ENCODE measurements around the gene GPR50. TPM values are rescaled to one million over a fixed set of nuclear protein-coding genes. Genes with fewer than 3 reads are reported as not detected.

GPR50 gene
- total and polyA plus RNA-seq, 2 of the 8 experiments (the other 6 are each of a cell fraction or from before 2014, with no cell fraction given): 1.6 to 1.9 TPM

DNA sequence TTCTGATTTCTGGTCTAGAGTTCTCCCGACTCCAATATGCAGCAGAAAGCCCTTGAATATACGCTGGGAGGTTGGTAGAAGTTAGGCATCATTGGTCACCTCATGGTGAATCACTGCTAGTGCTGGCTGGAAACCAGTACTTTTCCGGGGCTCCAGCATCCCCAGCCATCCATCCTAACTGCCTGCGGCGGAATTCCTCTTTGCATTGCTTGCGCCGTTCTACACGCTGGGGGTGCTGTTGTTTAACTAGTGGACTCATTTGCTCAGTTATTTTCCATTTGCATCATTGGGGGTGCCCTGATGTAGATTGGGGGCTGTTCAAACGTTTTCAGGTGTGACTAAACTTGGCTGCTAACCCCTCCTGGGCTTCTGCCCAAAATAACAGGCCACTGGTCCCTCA, 23.3 kb upstream of the GPR50 start:
- Histone ChIP-seq H3K4me1 (replicated peaks in 1 of 4; ENCODE audit: control insufficient read depth in 3 of 4, insufficient read depth in 4 of 4, low read length in 3 of 4) (peaks cover 2 to 3% (median 3%) of the 10 kb centered on the region in 4 experiments; a peak in 4 of 7 replicates), H3K18ac (ENCODE audit: extremely low read depth, low read length) (no peak overlapping the region), H3K79me1 (ENCODE audit: low read depth, low read length) (no peaks in the 10 kb centered on the region), H4K91ac (replicated peaks; ENCODE audit: insufficient read length, low read length) (no peak overlapping the region), H3K27ac (ENCODE audit: low read depth, low read length) (no peak overlapping the region), H3K79me2 (ENCODE audit: control insufficient read depth in 1 of 2, insufficient read depth in 2 of 2, low read length in 2 of 2) (no peaks in the 10 kb centered on the region), H4K8ac (ENCODE audit: extremely low read depth, insufficient read depth, low read length) (no peak overlapping the region), H2BK15ac (ENCODE audit: low read length) (no peak overlapping the region), H2AK5ac (ENCODE audit: low read depth, low read length) (no peak overlapping the region), H3K4me2 (ENCODE audit: insufficient read depth in 1 of 2, low read depth in 2 of 2, low read length in 2 of 2) (peak overlapping the region; percentile 40 to 49; a peak in 3 of 4 replicates), H2BK12ac (ENCODE audit: low read depth, low read length) (no peak overlapping the region), H3K4me3 (ENCODE audit: extremely low read depth in 1 of 4, insufficient read depth in 2 of 4, low read depth in 3 of 4, low read length in 4 of 4) (peak overlapping the region in 1 of 4 experiments; percentile 35; a peak in 1 of 8 replicates), H3K23me2 (ENCODE audit: low read depth, low read length) (no peaks in the 10 kb centered on the region), H3K9ac (replicated peaks in 1 of 4; ENCODE audit: extremely low read depth in 1 of 4, low read depth in 3 of 4, low read length in 3 of 4) (no peak overlapping the region), H3K4ac (replicated peaks; ENCODE audit: insufficient read length, low read depth, low read length) (no peak overlapping the region), H3K27me3 (replicated peaks in 1 of 4; ENCODE audit: control insufficient read depth in 3 of 4, extremely low read depth in 1 of 4, insufficient read depth in 3 of 4, low read length in 3 of 4) (peaks cover 0 to 23% (median 11%) of the 10 kb centered on the region in 4 experiments; a peak in 6 of 7 replicates), H2AFZ (ENCODE audit: low read length) (no peak overlapping the region), H2BK20ac (ENCODE audit: low read length) (no peak overlapping the region), H4K5ac (ENCODE audit: insufficient read length, low read depth, low read length) (no peak overlapping the region), H4K20me1 (replicated peaks in 1 of 2; ENCODE audit: control insufficient read depth in 1 of 2, insufficient read depth in 2 of 2, low read length in 2 of 2) (no peaks in the 10 kb centered on the region), H3K36me3 (ENCODE audit: control insufficient read depth in 2 of 4, insufficient read depth in 4 of 4, low read length in 3 of 4) (no peaks in the 10 kb centered on the region), H3K56ac (replicated peaks; ENCODE audit: insufficient read length, low read depth, low read length) (no peak overlapping the region), H2BK5ac (ENCODE audit: low read depth, low read length) (no peak overlapping the region), H2BK120ac (replicated peaks; ENCODE audit: low read depth, low read length) (no peak overlapping the region), H3K9me3 (ENCODE audit: insufficient read depth in 2 of 2, low read depth in 1 of 2, low read length in 1 of 2) (no peaks in the 10 kb centered on the region), H3K23ac (ENCODE audit: insufficient read length) (no peak overlapping the region), H3K14ac (ENCODE audit: insufficient read length) (no peak overlapping the region)
- 23% methylated on average over 8 of the region's 9 CpGs; no CpG with 5 or more reads in 1 of the 2 experiments for WGBS, 2 experiments (ENCODE audit: extremely low coverage in 1 of 2, insufficient coverage in 1 of 2, insufficient read length in 1 of 2, insufficient replicate concordance in 2 of 2, low coverage in 1 of 2, low lambda C conversion rate in 2 of 2, missing lambda C conversion rate in 1 of 2)
- FAIRE-seq (peak; percentile 94), DNase-seq (ENCODE audit: low read depth in 1 of 2, low spot score in 2 of 2) (peak in 1 of 2 experiments; percentile 46)
- CTCF ChIA-PET (ENCODE audit: partially characterized antibody): no interaction called here
- POLR2A ChIA-PET (ENCODE audit: partially characterized antibody): no interaction called here
- TF ChIP-seq SIX5 (IDR thresholded peaks at IDR 0.05; ENCODE audit: low read depth, low read length) (no peak), ASH2L (IDR thresholded peaks at IDR 0.05; ENCODE audit: low read length) (no peak), BACH1 (IDR thresholded peaks at IDR 0.05; ENCODE audit: low read length) (no peak), RNF2 (IDR thresholded peaks at IDR 0.05; ENCODE audit: borderline replicate concordance, low read depth, low read length, missing control alignments, poor library complexity, severe bottlenecking) (no peak), RBBP5 (IDR thresholded peaks at IDR 0.05; ENCODE audit: borderline replicate concordance, low read depth, low read length) (no peak), EGR1 (IDR thresholded peaks at IDR 0.05; ENCODE audit: borderline replicate concordance, low read depth, low read length) (no peak), RXRA (IDR thresholded peaks at IDR 0.05; ENCODE audit: insufficient read depth, low read depth, low read length) (no peak), NANOG (IDR thresholded peaks at IDR 0.05; ENCODE audit: insufficient read depth, low read depth, low read length, poor library complexity, severe bottlenecking) (no peak), NRF1 (IDR thresholded peaks at IDR 0.05; ENCODE audit: low read depth, low read length) (no peak), SP1 (IDR thresholded peaks at IDR 0.05; ENCODE audit: low read depth, low read length) (peak; percentile 51), TBP (IDR thresholded peaks at IDR 0.05; ENCODE audit: low read depth, low read length) (no peak), YY1 (IDR thresholded peaks at IDR 0.05; ENCODE audit: low read depth, low read length) (no peak), RAD21 (IDR thresholded peaks at IDR 0.05 in 1 of 2, conservative IDR thresholded peaks at IDR 0.05 in 1 of 2; ENCODE audit: low read depth in 2 of 2, low read length in 2 of 2) (peak; percentile 72 to 78)
- TF ChIP-seq, protein P1, sequence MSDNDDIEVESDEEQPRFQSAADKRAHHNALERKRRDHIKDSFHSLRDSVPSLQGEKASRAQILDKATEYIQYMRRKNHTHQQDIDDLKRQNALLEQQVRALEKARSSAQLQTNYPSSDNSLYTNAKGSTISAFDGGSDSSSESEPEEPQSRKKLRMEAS (IDR thresholded peaks at IDR 0.05): no peak
